Skeletal muscle satellite cell (primary cell): Measurements from ENCODE around the gene SPPL2B.

Source experiments
- H3K27me3 ChIP-seq: 2 replicates; pipeline ENCODE4 v1.7.0; 2013; ENCODE audit warnings: low read length; ENCODE audit not compliant: control insufficient read depth, insufficient read depth
- H3K36me3 ChIP-seq: 2 replicates; pipeline ENCODE4 v1.7.0; 2013; ENCODE audit warnings: mild to moderate bottlenecking, control low read depth, low read length; ENCODE audit not compliant: insufficient read depth
- H3K4me1 ChIP-seq: 2 replicates; pipeline ENCODE4 v1.7.0; 2013; ENCODE audit warnings: low read length; ENCODE audit not compliant: control insufficient read depth, insufficient read depth
- H3K4me2 ChIP-seq: 2 replicates; pipeline ENCODE4 v1.7.0; 2013; ENCODE audit warnings: mild to moderate bottlenecking, low read length
- H3K4me3 ChIP-seq: 2 replicates; pipeline ENCODE4 v1.7.0; 2013; ENCODE audit warnings: low read length
- H3K9ac ChIP-seq: 2 replicates; pipeline ENCODE4 v1.7.0; 2013; ENCODE audit warnings: mild to moderate bottlenecking, low read depth, low read length, moderate library complexity
- H3K9me3 ChIP-seq: replicated peaks from 2 replicates; pipeline ENCODE4 v1.7.0; 2013; ENCODE audit warnings: mild to moderate bottlenecking, control low read depth, low read length

Gene SPPL2B

GRCh38 chr19:2353887-2354592 lies 25.6 kb downstream of the SPPL2B start:
- no peak overlapping the region for H3K9ac ChIP-seq
- H3K27me3 ChIP-seq = peaks cover 8% of the 10 kb centered on the region
- H3K36me3 ChIP-seq = peaks cover 15% of the 10 kb centered on the region
- H3K4me3 ChIP-seq = no peak overlapping the region
- H3K4me2 ChIP-seq = no peak overlapping the region
- no peaks in the 10 kb centered on the region for H3K9me3 ChIP-seq
- no peaks in the 10 kb centered on the region for H3K4me1 ChIP-seq

GRCh38 chr19:2354670-2355069 lies 26.2 kb downstream of the SPPL2B start:
- H3K4me2 ChIP-seq = no peak overlapping the region
- peaks cover 15% of the 10 kb centered on the region for H3K36me3 ChIP-seq
- no peaks in the 10 kb centered on the region for H3K9me3 ChIP-seq
- no peaks in the 10 kb centered on the region for H3K4me1 ChIP-seq
- peaks cover 13% of the 10 kb centered on the region for H3K27me3 ChIP-seq
- no peak overlapping the region for H3K4me3 ChIP-seq
- H3K9ac ChIP-seq = no peak overlapping the region

DNA sequence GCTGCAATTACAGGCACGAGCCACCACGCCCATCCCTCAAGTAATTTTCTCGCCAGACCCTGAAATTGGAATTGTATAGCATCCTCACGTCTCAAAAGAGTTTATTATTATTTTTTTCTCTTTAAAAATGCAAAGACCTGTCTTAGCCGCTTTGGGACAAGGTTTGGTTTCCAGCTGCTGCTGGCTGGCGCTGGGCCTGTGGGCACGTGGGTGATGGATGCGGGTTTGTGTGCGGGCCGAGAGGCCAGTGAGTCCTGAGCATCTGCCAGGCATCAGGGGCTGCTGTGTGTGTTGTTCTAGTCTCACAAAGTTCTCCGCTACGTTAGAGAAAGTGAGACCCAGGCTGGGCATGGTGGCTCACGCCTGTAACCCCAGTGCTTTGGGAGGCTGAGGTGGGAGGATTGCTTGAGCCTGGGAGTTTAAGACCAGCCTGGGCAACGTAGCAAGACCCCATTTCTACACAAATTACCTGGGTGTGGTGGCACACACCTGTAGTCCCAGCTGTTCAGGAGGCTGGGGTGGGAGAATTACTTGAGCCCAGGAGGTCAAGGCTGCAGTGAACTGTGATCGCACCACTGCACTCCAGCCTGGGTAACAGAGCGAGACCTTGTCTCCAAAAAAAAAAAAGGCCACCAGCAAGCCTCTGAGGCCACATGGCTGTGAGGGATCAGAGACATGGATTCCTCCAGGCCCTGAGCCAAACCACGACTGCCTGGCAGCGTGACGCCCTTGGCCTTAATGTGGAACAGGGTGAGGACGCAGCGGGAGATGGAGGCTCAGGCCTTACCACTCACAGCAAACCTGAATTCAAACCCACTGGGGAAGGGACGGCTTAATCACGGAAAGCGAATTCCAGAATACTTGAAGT lies 26.9 kb downstream of the SPPL2B start:
- peaks cover 18% of the 10 kb centered on the region for H3K27me3 ChIP-seq
- no peak overlapping the region for H3K4me3 ChIP-seq
- peaks cover 10% of the 10 kb centered on the region for H3K36me3 ChIP-seq
- no peaks in the 10 kb centered on the region for H3K4me1 ChIP-seq
- no peaks in the 10 kb centered on the region for H3K9me3 ChIP-seq
- no peak overlapping the region for H3K9ac ChIP-seq
- H3K4me2 ChIP-seq = no peak overlapping the region

- no peak overlapping the region for H3K4me2 ChIP-seq
- H3K4me3 ChIP-seq = no peak overlapping the region
- no peak overlapping the region for H3K9ac ChIP-seq
- H3K36me3 ChIP-seq = peaks cover 8% of the 10 kb centered on the region
- H3K9me3 ChIP-seq = no peaks in the 10 kb centered on the region
- H3K4me1 ChIP-seq = no peaks in the 10 kb centered on the region
- H3K27me3 ChIP-seq = peaks cover 23% of the 10 kb centered on the region
These were observed 27.7 kb downstream of the SPPL2B start for GRCh38 chr19:2356036-2356646.

DNA sequence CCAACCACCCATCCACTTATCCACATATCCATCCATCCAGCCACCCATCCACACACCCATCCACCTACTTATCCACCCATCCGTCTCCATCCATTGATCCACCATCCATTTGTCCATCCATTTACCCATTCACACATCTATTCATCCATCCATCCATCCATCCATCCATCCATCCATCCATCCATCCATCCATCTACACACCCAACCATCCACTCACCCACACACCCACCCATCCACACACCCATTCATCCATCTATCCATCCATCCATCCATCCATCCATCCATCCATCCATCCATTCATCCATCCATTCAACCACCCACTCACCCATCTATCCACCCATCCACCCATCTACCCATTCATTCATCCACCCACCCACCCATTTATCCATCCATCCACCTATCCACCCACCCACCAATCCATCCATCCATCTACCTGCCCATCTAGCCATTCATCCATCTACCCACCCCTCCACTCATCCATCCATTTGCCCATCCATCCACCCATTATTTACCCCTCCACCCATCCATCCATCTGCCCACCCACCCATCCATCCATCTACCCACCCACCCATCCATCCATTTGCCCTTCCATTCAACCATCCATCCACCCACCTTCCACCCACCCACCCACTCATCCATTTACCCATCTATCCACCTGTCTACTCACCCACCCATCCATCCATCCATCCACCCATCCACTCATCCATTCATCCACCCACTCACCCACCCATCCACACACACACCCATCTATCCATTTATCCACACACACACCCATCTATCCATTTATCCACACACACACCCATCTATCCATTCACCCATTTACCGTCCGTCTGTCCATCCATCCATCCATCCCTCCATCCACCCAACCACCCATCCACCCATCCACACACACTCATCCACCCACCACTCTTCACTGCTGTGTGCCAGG lies 29.1 kb downstream of the SPPL2B start:
- Histone ChIP-seq H3K36me3 (peaks cover 8% of the 10 kb centered on the region), H3K4me3 (no peak overlapping the region), H3K4me1 (no peaks in the 10 kb centered on the region), H3K27me3 (peaks cover 24% of the 10 kb centered on the region), H3K4me2 (no peak overlapping the region), H3K9me3 (no peaks in the 10 kb centered on the region), H3K9ac (no peak overlapping the region)

- no peak overlapping the region for H3K4me2 ChIP-seq
- H3K9me3 ChIP-seq = no peaks in the 10 kb centered on the region
- no peak overlapping the region for H3K4me3 ChIP-seq
- H3K36me3 ChIP-seq = peaks cover 3% of the 10 kb centered on the region
- peaks cover 35% of the 10 kb centered on the region for H3K27me3 ChIP-seq
- H3K9ac ChIP-seq = no peak overlapping the region
- no peaks in the 10 kb centered on the region for H3K4me1 ChIP-seq
These were observed 30.2 kb downstream of the SPPL2B start for GRCh38 chr19:2358548-2359173.

DNA sequence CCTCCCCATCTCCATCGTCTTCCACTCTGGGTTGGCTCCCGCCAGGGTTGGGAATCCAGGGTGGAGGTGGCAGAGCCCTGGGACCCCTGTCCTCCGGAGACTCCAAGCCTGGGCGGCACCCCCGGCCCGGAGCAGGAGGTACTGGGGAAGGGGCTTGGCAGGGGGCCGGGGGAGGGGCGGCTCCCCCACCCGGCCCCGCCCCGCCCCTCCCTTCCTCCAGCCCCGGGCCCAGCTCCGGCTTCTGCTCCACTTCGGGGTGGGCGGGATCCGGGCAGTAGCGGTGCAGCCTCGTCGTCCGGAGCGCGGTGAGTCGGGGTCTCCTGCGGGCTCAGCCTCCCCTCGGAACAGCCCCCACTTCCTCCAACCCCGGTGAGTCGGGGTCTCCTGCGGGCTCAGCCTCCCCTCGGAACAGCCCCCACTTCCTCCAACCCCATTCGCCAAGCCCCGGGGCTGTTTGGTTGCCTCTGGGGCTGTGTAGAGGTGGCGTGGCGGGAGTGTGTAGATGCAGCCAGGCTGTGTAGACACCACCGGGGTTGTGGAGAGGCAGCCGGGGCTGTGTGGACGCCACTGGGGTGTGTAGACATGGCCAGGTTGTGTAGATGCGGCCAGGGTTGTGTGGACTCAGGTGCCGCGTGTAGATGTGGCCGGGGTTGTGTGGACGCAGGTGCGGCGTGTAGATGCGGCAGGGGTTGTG lies 31.7 kb downstream of the SPPL2B start, which contains the start of gene TMPRSS9:
TMPRSS9 (plus strand) TSS at position 274 of the 694 bp plus-strand sequence. CDS start 29,521 bp downstream, outside the sequence.
- no peak within 1 kb of the TSS for H3K4me3 ChIP-seq

DNA sequence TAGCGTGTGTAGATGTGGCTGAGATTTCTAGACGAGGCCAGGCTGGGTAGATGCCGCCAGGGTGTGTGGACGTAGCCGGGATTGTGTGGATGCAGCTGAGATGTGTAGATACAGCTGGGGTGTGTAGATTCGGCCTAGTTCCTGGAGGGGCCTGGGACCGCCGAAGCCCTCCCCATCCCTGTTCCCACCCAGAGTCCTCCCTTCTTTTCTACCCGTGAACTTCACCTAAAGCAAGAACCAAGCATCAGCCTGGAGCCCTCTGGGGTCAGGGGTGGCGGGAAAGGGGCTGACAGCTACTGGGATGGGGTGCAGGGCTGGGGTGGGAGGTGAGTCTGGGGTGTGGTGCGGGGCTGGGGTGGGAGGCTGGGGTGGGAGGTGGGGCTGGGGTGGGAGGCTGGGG lies 32.3 kb downstream of the SPPL2B start:
- Histone ChIP-seq H3K9me3 (no peaks in the 10 kb centered on the region), H3K4me3 (no peak overlapping the region), H3K36me3 (no peaks in the 10 kb centered on the region), H3K4me1 (no peaks in the 10 kb centered on the region), H3K27me3 (peaks cover 47% of the 10 kb centered on the region), H3K4me2 (no peak overlapping the region), H3K9ac (no peak overlapping the region)

More for the DNA sequence above, 31.7 kb downstream of the SPPL2B start, which contains the start of gene TMPRSS9:
- Histone ChIP-seq H3K36me3 (no peaks in the 10 kb centered on the region), H3K27me3 (peaks cover 42% of the 10 kb centered on the region), H3K9me3 (no peaks in the 10 kb centered on the region), H3K4me2 (no peak within 1 kb of the TSS), H3K4me1 (no peaks in the 10 kb centered on the region), H3K9ac (no peak within 1 kb of the TSS)

DNA sequence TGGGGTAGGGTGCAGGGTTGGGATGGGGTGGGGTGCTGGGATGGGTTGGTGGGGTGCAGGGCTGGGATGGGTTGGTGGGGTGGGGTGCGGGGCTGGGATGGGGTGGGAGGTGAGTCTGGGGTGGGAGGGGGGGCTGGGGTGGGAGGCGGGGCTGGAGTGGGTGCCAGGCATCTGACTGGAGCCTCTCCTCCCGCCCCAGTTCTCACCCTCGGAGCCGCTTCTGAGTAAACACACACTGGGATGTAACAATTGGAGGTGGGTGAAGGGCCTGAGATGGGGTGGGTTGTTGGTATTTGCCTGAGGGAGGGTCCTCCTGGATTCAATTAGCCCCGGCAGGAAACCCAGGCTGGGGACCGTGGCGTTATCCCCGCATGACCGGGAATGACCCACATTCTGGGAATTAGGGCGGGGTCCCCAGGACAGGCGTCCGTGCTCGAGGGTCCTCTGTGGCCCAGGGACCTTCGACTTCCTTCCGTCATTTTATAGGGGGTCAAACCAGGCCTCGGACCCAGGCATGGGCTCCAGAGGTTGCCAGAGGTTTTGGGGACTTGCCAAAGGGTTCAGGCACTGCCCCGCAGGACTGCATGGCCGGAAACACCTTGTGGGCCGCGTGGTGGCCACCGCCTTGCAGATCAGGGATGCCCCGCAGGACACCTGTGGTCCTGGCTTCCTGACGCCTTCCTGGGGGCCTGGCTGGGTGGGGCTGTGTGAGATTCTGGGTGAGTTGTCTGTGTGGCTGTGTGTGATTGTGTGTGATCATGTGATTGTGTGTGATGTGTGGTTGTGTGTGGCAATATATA lies 33.0 kb downstream of the SPPL2B start:
- Histone ChIP-seq H3K4me3 (no peak overlapping the region), H3K27me3 (peaks cover 47% of the 10 kb centered on the region), H3K9me3 (no peaks in the 10 kb centered on the region), H3K4me1 (no peaks in the 10 kb centered on the region), H3K9ac (no peak overlapping the region), H3K36me3 (no peaks in the 10 kb centered on the region), H3K4me2 (no peak overlapping the region)
